ENCODE results near the gene TRAK1.

TRAK1 gene

DNA sequence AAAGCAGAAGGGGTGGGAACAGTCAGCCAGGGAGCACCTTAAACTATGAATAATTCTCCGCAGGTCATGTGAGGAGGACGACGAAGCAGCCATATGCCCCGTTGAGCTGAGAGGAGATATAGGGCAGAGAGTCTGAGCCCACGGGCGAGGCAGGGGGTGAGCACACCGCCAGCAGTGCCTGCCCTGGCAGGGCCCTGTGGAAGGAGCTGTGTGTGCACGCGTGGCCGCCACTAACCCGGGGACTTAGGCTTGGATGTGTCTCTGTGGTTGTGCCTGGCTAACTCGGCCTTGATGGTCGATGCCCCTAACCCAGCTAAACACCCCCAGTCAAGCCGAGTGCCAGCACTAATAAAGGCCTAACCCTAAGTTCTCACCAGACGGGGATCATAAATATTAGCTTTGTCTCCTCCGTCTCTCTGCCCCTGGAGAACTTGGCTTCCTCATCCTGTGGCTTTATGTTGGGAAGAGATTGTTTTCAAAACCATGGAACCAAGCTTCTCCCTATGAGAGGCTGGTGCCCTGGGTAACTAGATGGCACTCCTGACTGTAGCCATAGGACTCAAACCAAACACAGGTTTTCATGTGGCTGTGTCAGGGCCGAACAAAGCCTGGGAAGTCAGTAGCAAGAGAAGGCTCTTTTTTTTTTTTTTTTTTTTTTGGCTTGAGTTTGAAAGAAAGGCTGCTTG lies 129.4 kb downstream of the TRAK1 start:
- H3K9ac ChIP-seq = no peak overlapping the region
- peaks cover 68 to 92% (median 79%) of the 10 kb centered on the region in 11 experiments for H3K36me3 ChIP-seq
- no peak overlapping the region for H3K4me2 ChIP-seq
- no peak overlapping the region for H3K4me3 ChIP-seq
- no peak overlapping the region for H3K27ac ChIP-seq
- no peaks in the 10 kb centered on the region; a peak in 1 of 22 replicates for H3K9me3 ChIP-seq (replicated peaks in 1 of 11)
- peaks cover 19 to 37% (median 29%) of the 10 kb centered on the region in 10 experiments for H3K4me1 ChIP-seq
- H4K20me1 ChIP-seq = peaks cover 0 to 15% (median 3%) of the 10 kb centered on the region in 11 experiments; a peak in 7 of 22 replicates
- no peak for TF ChIP-seq Cebpa-rat (IDR thresholded peaks at IDR 0.05)
- no peaks in the 10 kb centered on the region for H3K27me3 ChIP-seq

DNA sequence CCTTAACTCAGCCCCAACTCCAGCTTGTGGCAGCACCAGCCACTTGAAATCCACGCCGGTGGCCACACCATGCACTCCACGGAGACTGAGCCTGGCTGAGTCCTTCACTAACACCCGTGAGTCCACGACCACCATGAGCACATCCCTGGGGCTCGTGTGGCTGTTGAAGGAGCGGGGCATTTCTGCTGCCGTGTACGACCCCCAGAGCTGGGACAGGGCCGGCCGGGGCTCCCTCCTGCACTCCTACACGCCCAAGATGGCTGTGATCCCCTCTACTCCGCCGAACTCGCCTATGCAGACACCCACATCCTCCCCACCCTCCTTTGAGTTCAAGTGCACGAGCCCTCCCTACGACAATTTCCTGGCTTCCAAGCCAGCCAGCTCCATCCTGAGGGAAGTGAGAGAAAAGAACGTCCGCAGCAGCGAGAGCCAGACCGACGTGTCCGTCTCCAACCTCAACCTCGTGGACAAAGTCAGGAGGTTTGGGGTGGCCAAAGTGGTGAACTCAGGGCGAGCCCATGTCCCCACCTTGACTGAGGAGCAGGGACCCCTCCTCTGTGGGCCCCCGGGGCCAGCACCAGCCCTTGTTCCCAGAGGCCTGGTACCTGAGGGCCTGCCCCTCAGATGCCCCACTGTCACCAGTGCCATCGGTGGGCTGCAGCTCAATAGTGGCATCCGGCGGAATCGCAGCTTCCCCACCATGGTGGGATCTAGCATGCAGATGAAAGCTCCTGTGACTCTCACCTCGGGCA lies 132.0 kb downstream of the TRAK1 start:
- Histone ChIP-seq H3K9me3 (replicated peaks in 1 of 11) (no peaks in the 10 kb centered on the region; a peak in 1 of 22 replicates), H3K9ac (no peak overlapping the region), H4K20me1 (peaks cover 0 to 8% (median 0%) of the 10 kb centered on the region in 11 experiments; a peak in 2 of 22 replicates), H3K4me2 (no peak overlapping the region), H3K4me3 (no peak overlapping the region), H3K36me3 (peaks cover 62 to 81% (median 77%) of the 10 kb centered on the region in 11 experiments), H3K27ac (no peak overlapping the region), H3K4me1 (peaks cover 0 to 12% (median 3%) of the 10 kb centered on the region in 10 experiments; a peak in 12 of 20 replicates), H3K27me3 (no peaks in the 10 kb centered on the region)
- no peak for TF ChIP-seq Cebpa-rat (IDR thresholded peaks at IDR 0.05)

DNA sequence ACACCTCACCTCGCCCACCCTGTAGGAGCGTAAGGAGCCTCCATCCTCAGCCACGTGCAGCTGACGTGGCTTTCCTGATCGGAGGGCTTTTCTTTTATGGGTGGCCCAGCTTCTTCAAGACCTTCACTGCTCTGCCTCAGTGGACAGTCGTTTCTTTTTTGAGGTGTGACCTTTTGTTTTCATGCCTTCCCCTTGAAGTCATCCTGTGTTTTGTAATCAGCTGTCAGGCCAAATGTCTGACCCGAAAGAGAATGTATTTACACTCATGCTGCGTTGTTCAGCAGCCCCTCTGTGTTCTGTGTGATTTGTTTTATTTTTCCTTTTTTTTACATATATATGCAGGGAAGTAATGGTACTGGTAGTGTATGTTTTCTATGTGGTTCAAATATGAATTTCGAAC lies 133.0 kb downstream of the TRAK1 start:
- Histone ChIP-seq H3K9me3 (replicated peaks in 1 of 11) (no peaks in the 10 kb centered on the region; a peak in 1 of 22 replicates), H3K27me3 (no peaks in the 10 kb centered on the region), H3K4me1 (peaks cover 0 to 12% (median 3%) of the 10 kb centered on the region in 10 experiments; a peak in 7 of 20 replicates), H3K4me3 (no peak overlapping the region), H3K36me3 (peaks cover 62 to 73% (median 71%) of the 10 kb centered on the region in 11 experiments), H3K9ac (no peak overlapping the region), H3K4me2 (no peak overlapping the region), H3K27ac (no peak overlapping the region), H4K20me1 (peaks cover 0 to 8% (median 0%) of the 10 kb centered on the region in 11 experiments; a peak in 2 of 22 replicates)
- TF ChIP-seq Cebpa-rat (IDR thresholded peaks at IDR 0.05) = no peak

DNA sequence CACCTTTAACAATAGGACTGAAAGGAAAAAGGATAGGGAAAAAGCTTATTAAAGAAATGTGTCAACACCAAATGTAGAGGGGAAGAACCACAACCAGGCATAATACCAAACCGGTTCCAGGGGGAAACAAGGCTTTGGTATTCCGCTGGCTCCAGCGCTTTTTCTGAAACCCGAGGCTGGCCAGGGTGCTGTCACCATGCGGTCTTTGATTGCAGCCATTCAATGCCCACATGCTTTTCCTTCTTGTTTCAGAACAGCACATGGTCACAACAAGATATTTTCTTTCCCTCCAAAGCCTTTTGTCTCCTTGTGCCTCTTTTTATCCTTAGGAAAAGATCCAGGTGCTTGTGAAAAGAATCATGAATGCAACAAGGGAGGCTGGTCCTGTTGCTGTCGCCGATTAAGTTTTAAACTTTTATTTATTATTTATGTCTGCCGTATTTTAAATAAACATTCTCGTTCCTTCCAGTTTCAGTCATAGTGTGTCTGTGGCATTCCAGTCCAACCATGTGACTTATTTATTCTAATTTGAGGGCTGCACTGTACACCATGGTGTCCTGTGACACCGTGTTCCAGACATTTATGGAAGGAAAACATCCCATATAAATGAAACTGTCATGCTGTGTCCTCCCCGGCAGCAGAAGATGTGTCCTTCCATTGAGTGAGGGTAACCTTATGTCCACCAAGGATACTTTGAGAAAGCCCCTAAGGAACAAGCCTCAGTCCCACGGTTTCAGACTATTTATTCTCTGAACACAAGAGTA lies 133.7 kb downstream of the TRAK1 start:
- Histone ChIP-seq H3K9ac (no peak overlapping the region), H3K4me3 (no peak overlapping the region), H3K27me3 (no peaks in the 10 kb centered on the region), H3K4me1 (peaks cover 0 to 16% (median 5%) of the 10 kb centered on the region in 10 experiments; a peak in 8 of 20 replicates), H3K4me2 (no peak overlapping the region), H3K36me3 (peaks cover 58 to 67% (median 64%) of the 10 kb centered on the region in 11 experiments), H4K20me1 (peaks cover 0 to 8% (median 0%) of the 10 kb centered on the region in 11 experiments; a peak in 3 of 22 replicates), H3K9me3 (replicated peaks in 1 of 11) (no peaks in the 10 kb centered on the region; a peak in 1 of 22 replicates), H3K27ac (no peak overlapping the region)
- no peak for TF ChIP-seq Cebpa-rat (IDR thresholded peaks at IDR 0.05)

DNA sequence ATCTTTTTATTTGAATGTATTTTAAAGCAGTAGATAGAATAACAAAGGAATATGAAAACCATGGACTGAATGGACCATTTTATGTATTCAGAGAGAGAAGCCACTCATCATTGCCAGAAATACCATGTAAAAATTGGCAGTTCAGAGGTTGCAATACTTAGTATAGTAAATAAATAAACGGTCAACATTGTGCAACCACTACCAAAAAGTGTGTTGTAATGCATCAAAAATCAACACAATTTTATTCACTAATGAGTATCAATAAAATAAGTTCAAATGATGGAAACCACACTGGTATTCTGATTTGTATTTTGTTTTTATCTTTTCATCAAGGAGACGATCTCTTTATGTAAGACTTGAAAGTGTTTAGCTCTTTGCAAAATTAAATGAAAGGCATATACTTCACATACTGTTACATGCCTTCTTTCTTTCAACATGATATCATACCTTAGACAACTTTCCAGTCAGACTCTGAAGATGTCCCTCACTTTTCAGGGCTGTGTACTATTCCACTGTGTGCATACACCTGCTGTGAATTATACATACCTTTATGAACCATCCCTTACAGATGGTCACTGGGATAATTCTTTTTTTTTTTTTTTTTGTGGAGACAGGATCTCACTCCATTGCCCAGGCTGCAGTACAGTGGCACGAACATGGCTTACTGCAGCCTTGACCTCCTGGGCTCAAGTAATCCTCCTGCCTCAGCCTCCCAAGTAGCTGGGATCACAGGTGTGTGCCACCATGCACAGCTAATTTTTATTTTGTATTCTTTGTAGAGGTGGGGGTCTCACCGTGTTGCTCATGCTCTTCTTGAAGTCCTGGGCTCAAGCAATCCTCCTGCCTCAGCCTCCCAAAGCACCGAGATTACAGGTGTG lies 134.6 kb downstream of the TRAK1 start:
- Histone ChIP-seq H3K36me3 (peaks cover 49 to 58% (median 55%) of the 10 kb centered on the region in 11 experiments), H4K20me1 (peaks cover 0 to 8% (median 0%) of the 10 kb centered on the region in 11 experiments; a peak in 3 of 22 replicates), H3K4me2 (no peak overlapping the region), H3K9me3 (replicated peaks in 1 of 11) (no peaks in the 10 kb centered on the region; a peak in 1 of 22 replicates), H3K4me1 (peaks cover 0 to 10% (median 2%) of the 10 kb centered on the region in 10 experiments; a peak in 7 of 20 replicates), H3K27me3 (no peaks in the 10 kb centered on the region), H3K9ac (no peak overlapping the region), H3K4me3 (no peak overlapping the region), H3K27ac (no peak overlapping the region)
- TF ChIP-seq Cebpa-rat (IDR thresholded peaks at IDR 0.05) = no peak

DNA sequence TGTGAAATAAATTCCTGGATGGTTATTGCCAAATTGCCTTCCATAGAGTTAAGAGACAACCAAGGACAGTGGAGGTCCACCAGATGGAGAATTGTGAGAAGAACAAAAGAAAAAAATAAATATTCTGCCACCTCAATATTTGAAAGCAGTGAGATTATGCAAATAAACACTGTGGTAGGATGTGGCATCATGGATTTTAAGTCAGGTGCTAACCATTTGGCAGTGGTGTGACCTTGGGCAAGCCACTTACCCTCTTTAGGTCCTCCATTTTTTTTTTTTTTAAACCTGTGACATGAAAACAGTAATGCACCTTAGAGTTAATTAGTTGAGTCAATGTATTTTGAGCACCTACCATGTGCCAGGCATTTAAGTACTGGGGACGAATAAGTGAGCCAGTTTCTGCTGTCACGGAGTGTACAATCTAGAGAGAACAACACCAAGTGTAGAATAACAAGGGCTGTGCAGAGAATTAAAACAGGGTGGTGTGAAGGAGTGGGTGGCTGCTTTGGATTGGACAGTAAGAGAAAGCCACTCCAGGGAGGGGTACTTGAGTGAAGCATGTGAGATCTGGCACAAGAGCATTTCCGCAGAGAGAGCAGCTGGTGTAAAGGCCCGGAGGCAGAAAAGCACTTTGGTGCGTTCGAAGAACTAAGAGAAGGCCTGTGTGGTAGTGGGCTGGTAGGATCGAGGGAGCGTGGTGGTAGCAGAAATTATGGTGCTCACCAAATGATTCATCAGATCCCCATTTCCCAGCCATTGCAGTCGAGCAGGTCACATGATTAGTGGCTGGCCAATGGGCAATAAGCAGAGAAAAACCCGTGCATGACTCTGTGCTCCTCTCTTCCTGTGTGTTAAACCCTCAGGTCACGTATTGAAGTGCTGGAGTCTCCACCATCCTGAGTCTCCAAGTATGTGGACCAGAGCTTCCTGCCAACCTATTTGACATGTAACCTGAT lies 135.6 kb downstream of the TRAK1 start:
- H3K36me3 ChIP-seq = peaks cover 41 to 48% (median 45%) of the 10 kb centered on the region in 11 experiments
- no peak for TF ChIP-seq Cebpa-rat (IDR thresholded peaks at IDR 0.05)
- peaks cover 0 to 10% (median 0%) of the 10 kb centered on the region in 10 experiments; a peak in 4 of 20 replicates for H3K4me1 ChIP-seq
- H3K27me3 ChIP-seq = no peaks in the 10 kb centered on the region
- H4K20me1 ChIP-seq = peaks cover 0 to 8% (median 0%) of the 10 kb centered on the region in 11 experiments; a peak in 2 of 22 replicates
- no peak overlapping the region for H3K4me2 ChIP-seq
- H3K9ac ChIP-seq = no peak overlapping the region
- no peak overlapping the region for H3K27ac ChIP-seq
- no peak overlapping the region for H3K4me3 ChIP-seq
- no peaks in the 10 kb centered on the region; a peak in 1 of 22 replicates for H3K9me3 ChIP-seq (replicated peaks in 1 of 11)

DNA sequence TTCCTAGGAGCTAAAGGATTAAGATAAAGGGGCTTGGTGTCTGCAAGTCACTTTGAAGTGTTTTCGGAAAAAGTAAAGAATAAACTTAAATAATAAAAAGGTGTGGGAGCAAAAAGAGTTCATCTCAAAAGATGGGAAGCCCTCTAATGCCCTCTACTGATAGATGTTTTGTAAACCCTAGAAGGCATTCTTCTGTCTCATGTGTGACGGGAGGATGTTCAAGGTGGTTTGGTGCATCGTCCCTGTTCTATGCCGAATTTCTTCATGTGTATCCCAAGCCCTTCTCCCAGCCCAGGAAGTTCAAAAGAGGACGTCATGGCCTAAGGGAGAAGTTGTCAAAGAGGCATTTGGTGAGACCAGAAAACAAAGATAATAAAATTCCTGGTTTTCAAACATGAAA lies 137.6 kb downstream of the TRAK1 start:
- no peak for TF ChIP-seq Cebpa-rat (IDR thresholded peaks at IDR 0.05)
- H3K4me1 ChIP-seq = peaks cover 0 to 10% (median 0%) of the 10 kb centered on the region in 10 experiments; a peak in 4 of 20 replicates
- H3K27me3 ChIP-seq = no peaks in the 10 kb centered on the region
- no peaks in the 10 kb centered on the region; a peak in 1 of 22 replicates for H3K9me3 ChIP-seq (replicated peaks in 1 of 11)
- H3K27ac ChIP-seq = no peak overlapping the region
- peaks cover 21 to 27% (median 25%) of the 10 kb centered on the region in 11 experiments for H3K36me3 ChIP-seq
- 0 out of 22 replicates have a peak overlapping the region, but pooled peaks of 1 of the 11 experiments have one; percentile 7 for H3K9ac ChIP-seq
- no peak overlapping the region for H3K4me2 ChIP-seq
- no peak overlapping the region for H3K4me3 ChIP-seq
- H4K20me1 ChIP-seq = peaks cover 0 to 3% (median 0%) of the 10 kb centered on the region in 11 experiments; a peak in 2 of 22 replicates

All from BLaER1 treated with 17β-estradiol and CSF1 and Interleukin-3, amounts not matched to agents 10 nM and 100 nM (cell line).